ENCODE results near the gene DUSP3. TPM values are rescaled to one million over a fixed set of nuclear protein-coding genes. Genes with fewer than 3 reads are reported as not detected.

Gene DUSP3
- total and polyA plus RNA-seq, 11 donors, result 208 to 363 (median 267) TPM

DNA sequence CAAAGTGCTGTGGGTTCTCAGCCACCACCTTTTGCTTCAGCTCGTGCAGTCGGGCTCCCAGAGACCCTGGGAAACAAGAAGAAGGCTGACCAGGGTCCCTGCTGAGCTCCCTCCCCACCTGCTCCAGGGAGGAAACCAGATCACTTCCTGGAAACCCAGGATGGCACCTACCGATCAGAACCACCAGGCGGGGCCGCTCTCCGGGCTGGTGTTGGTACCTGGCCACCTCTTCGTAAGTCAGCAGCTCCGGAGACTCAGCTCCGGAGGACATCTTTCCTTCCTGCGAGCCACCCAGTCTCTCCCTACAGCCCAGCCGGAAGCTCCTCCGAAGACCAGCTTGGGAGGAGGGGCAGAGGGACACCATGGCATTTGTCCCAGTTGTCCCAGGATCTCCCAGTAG, 35.2 kb upstream of the DUSP3 start:
- intact Hi-C loops (cut with DNase I), result no loop called here
- peak overlapping the region in 1 of 12 donors; percentile 15 for H3K27ac ChIP-seq

DNA sequence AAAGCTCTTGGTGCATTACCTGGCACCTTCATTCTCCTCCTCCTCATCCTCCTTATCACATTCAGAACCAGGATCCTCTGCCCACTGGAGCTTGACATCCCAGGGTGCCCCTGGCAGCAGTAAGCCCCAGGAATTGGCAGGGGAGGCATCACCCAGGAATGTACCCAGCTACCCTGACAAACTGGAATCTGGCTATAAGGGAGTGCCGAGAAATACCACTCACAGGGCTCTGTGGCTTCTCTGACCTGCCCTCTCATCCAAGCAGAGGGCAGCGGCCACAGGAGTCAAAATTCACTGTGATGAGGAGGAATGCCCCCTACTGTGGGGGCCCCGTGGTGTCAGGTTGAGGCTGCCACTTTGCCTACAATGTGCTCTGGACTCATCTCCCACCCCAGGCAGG, 34.6 kb upstream of the DUSP3 start:
- no peak for DNase-seq
- TF ChIP-seq, protein P1, sequence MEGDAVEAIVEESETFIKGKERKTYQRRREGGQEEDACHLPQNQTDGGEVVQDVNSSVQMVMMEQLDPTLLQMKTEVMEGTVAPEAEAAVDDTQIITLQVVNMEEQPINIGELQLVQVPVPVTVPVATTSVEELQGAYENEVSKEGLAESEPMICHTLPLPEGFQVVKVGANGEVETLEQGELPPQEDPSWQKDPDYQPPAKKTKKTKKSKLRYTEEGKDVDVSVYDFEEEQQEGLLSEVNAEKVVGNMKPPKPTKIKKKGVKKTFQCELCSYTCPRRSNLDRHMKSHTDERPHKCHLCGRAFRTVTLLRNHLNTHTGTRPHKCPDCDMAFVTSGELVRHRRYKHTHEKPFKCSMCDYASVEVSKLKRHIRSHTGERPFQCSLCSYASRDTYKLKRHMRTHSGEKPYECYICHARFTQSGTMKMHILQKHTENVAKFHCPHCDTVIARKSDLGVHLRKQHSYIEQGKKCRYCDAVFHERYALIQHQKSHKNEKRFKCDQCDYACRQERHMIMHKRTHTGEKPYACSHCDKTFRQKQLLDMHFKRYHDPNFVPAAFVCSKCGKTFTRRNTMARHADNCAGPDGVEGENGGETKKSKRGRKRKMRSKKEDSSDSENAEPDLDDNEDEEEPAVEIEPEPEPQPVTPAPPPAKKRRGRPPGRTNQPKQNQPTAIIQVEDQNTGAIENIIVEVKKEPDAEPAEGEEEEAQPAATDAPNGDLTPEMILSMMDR (IDR thresholded peaks at IDR 0.05), result no peak
- no peak for TF ChIP-seq POLR2A (IDR thresholded peaks at IDR 0.05)
- no peaks in the 10 kb centered on the region for H3K27me3 ChIP-seq
- no peak overlapping the region for H3K27ac ChIP-seq
- H3K9me3 ChIP-seq, result no peaks in the 10 kb centered on the region
- H3K4me1 ChIP-seq, result peaks cover 0 to 14% (median 2%) of the 10 kb centered on the region in 12 donors
- H3K4me3 ChIP-seq, result no peak overlapping the region
- H3K36me3 ChIP-seq, result peaks cover 9 to 92% (median 61%) of the 10 kb centered on the region in 9 donors
- intact Hi-C loops (cut with DNase I), result no loop called here
- WGBS, 4 donors, result 90 to 100% (median 94%) methylated on average over 2 to 3 of the region's 3 CpGs
- ATAC-seq, result no peak

More for the DNA sequence above, 35.2 kb upstream of the DUSP3 start:
- TF ChIP-seq POLR2A (IDR thresholded peaks at IDR 0.05), result no peak
- TF ChIP-seq, protein P1 (IDR thresholded peaks at IDR 0.05), result no peak
- DNase-seq (no peak), ATAC-seq (no peak)
- 83 to 90% (median 87%) methylated on average over 12 of the region's 12 CpGs for WGBS, 4 donors
- Histone ChIP-seq H3K36me3 (peaks cover 9 to 91% (median 55%) of the 10 kb centered on the region in 9 donors), H3K4me1 (peaks cover 0 to 16% (median 2%) of the 10 kb centered on the region in 12 donors), H3K9me3 (no peaks in the 10 kb centered on the region), H3K27me3 (no peaks in the 10 kb centered on the region), H3K4me3 (no peak overlapping the region)

DNA sequence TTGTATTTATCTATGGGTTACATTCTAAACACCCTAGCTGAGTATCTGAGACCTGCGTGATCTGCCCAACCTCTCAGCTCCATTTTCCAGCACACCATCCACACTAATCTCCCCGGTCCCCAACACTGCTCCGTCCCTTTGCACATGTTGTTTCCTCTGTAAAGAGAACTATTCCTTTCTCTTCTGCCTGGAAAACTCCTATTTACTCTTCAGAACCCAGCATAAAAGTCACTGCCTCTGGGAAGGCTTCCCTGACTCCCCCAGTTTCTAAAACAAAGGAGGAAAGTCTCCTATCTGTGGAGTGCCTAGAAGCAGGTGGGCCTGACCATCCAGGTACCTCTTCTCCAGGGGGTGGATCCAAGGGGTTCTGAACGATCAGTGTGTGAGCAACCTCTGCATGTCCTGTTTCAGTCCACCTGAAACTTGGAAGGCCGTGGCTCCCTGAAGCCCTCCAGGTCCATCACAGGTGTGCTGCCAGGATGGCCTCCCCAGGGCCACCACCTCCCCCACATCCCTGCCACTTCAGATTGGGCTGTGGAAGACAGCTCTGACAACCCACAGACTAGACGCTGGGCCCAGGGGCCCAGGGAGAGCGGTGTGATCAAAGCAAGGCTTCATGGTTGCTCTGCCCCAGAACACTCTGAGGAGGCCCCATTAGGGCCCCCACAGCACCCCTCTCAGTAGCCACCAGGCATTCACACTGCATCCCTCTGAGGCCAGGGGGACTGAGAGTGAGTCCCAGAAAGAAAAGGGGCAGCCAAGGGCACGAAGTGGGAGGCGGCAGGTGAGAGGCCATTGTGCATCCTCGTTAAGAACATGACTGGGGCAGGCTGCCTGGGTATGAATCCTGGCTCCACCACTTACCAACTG, 33.9 kb upstream of the DUSP3 start:
- peaks cover 9 to 96% (median 69%) of the 10 kb centered on the region in 9 donors for H3K36me3 ChIP-seq
- intact Hi-C loops (cut with DNase I), result no loop called here
- ATAC-seq (no peak), DNase-seq (no peak)
- no peak overlapping the region for H3K4me3 ChIP-seq
- TF ChIP-seq, protein P1 (IDR thresholded peaks at IDR 0.05), result no peak
- no peak for TF ChIP-seq POLR2A (IDR thresholded peaks at IDR 0.05)
- H3K27me3 ChIP-seq, result no peaks in the 10 kb centered on the region
- H3K4me1 ChIP-seq, result peaks cover 0 to 14% (median 2%) of the 10 kb centered on the region in 12 donors
- H3K9me3 ChIP-seq, result no peaks in the 10 kb centered on the region
- 93 to 96% (median 94%) methylated on average over 7 to 10 of the region's 10 CpGs for WGBS, 4 donors
- no peak overlapping the region for H3K27ac ChIP-seq

DNA sequence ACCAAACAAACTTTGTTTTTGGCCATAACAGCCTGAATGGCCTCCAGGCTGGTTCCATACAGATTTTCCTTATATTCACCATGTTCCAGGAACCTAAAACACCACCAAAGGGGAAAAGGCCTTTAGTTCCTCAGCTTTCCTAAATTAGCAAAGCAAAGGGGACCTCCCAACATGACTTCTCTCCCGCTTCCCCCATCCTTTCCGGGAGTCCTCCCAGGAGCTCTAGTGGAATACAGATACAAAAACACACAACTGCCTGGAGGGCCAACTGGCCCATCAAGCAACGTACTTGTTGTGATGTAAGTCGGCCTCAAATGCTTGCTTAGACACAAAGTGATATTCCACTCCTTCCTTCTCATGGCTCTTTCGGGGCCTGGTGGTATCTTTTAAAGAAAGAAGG, 32.0 kb upstream of the DUSP3 start:
- H3K4me1 ChIP-seq, result peaks cover 0 to 14% (median 0%) of the 10 kb centered on the region in 12 donors
- WGBS, 4 donors, result 87 to 91% (median 89%) methylated on average over 5 of the region's 5 CpGs
- H3K36me3 ChIP-seq, result peaks cover 9 to 96% (median 69%) of the 10 kb centered on the region in 9 donors
- no peak overlapping the region for H3K4me3 ChIP-seq
- intact Hi-C loops (cut with DNase I), result no loop called here
- no peak for TF ChIP-seq POLR2A (IDR thresholded peaks at IDR 0.05)
- TF ChIP-seq, protein P1 (IDR thresholded peaks at IDR 0.05), result no peak
- H3K27ac ChIP-seq, result no peak overlapping the region
- no peaks in the 10 kb centered on the region for H3K9me3 ChIP-seq
- DNase-seq (no peak), ATAC-seq (no peak)
- no peaks in the 10 kb centered on the region for H3K27me3 ChIP-seq

Data from heart left ventricle (tissue), 16 donors.